Neural progenitor cell (in vitro differentiated cells): ENCODE measurements around the gene DTNBP1. TPM values are rescaled to one million over a fixed set of nuclear protein-coding genes. Genes with fewer than 3 reads are reported as not detected.
"Not testable (repeated sequence)": the region's sequence is repeated elsewhere in the genome, so short reads cannot be mapped to it uniquely, and the experiment has no call there.

Source experiments
- DNase-seq: peaks from one replicate; pipeline ENCODE4 v3.0.0-alpha.2; 2016; ENCODE audit warnings: low spot score
- H2AFZ ChIP-seq: fragments of 200-600 bp; sonication (generic); replicated peaks from 2 replicates; pipeline ENCODE4 v1.6.1; 2016; ENCODE audit warnings: antibody characterized with exemption
- H3F3A ChIP-seq: fragments of 200-600 bp; sonication (generic); 2 replicates; pipeline ENCODE4 v1.6.1; 2016; ENCODE audit warnings: antibody characterized with exemption, low read depth
- H3K27ac ChIP-seq: fragments of 200-600 bp; sonication (generic); 2 replicates; pipeline ENCODE4 v1.5.1; 2016; ENCODE audit warnings: mild to moderate bottlenecking
- H3K27me3 ChIP-seq: fragments of 200-600 bp; sonication (generic); 2 replicates; pipeline ENCODE4 v1.6.1; 2016; ENCODE audit warnings: mild to moderate bottlenecking, moderate library complexity
- H3K36me3 ChIP-seq: fragments of 200-600 bp; sonication (generic); 2 replicates; pipeline ENCODE4 v1.5.1; 2016
- H3K4me1 ChIP-seq: fragments of 200-600 bp; sonication (generic); 2 replicates; pipeline ENCODE4 v1.6.1; 2016; ENCODE audit warnings: mixed run types
- H3K4me2 ChIP-seq: fragments of 200-600 bp; sonication (generic); 2 replicates; pipeline ENCODE4 v1.6.1; 2016
- H3K4me3 ChIP-seq: fragments of 200-600 bp; sonication (generic); 2 replicates; pipeline ENCODE4 v1.5.1; 2016
- H3K79me2 ChIP-seq: fragments of 200-600 bp; sonication (generic); 2 replicates; pipeline ENCODE4 v1.6.1; 2016; ENCODE audit warnings: low read depth
- H3K9ac ChIP-seq: fragments of 200-600 bp; sonication (generic); 2 replicates; pipeline ENCODE4 v1.6.1; 2016
- H3K9me3 ChIP-seq: fragments of 200-600 bp; sonication (generic); 2 replicates; pipeline ENCODE4 v1.5.1; 2016; ENCODE audit warnings: low read depth
- H4K20me1 ChIP-seq: fragments of 200-600 bp; sonication (generic); 2 replicates; pipeline ENCODE4 v1.6.1; 2016; ENCODE audit warnings: low read depth
- H3K27ac Mint-ChIP-seq: 3 replicates; pipeline ENCODE4 v1.8.0; 2021; ENCODE audit warnings: mixed read lengths
- H3K27me3 Mint-ChIP-seq: 2 replicates; pipeline ENCODE4 v1.8.0; 2022; ENCODE audit warnings: low read depth, mild to moderate bottlenecking, inconsistent platforms, moderate library complexity, mixed read lengths; ENCODE audit not compliant: insufficient read depth
- H3K36me3 Mint-ChIP-seq: 3 replicates; pipeline ENCODE4 v1.8.0; 2021; ENCODE audit warnings: mixed read lengths
- H3K4me1 Mint-ChIP-seq: 3 replicates; pipeline ENCODE4 v1.8.0; 2021; ENCODE audit warnings: mixed read lengths
- H3K4me3 Mint-ChIP-seq: 3 replicates; pipeline ENCODE4 v1.8.0; 2021; ENCODE audit warnings: mild to moderate bottlenecking, moderate library complexity, mixed read lengths
- H3K9me3 Mint-ChIP-seq: 3 replicates; pipeline ENCODE4 v1.8.0; 2020; ENCODE audit warnings: mixed read lengths
- EZH2 ChIP-seq: fragments of 200-600 bp; sonication (generic); IDR thresholded peaks from 2 replicates; pipeline ENCODE4 v1.6.1; 2017; ENCODE audit warnings: antibody characterized with exemption, mild to moderate bottlenecking, moderate library complexity
- EZH2phosphoT487 ChIP-seq: fragments of 200-600 bp; sonication (generic); IDR thresholded peaks from 2 replicates; pipeline ENCODE4 v1.6.1; 2017; ENCODE audit warnings: antibody characterized with exemption
- total RNA-seq: library from RNA; depleted of rRNA; stranded (reverse); fragments of >200 nt; gene quantifications from 2 replicates; pipeline ENCODE4 v1.2.3, GENCODE V29; 2015; ENCODE audit warnings: low replicate concordance
- TF ChIP-seq, protein P1 (sequence below): fragments of 200-600 bp; sonication (generic); IDR thresholded peaks from 2 replicates; pipeline ENCODE4 v1.5.1; 2017; ENCODE audit warnings: antibody characterized with exemption, mild to moderate bottlenecking

The DTNBP1 gene
- total RNA-seq, 1 donor from 2014 or later = 4.5 TPM

DNA sequence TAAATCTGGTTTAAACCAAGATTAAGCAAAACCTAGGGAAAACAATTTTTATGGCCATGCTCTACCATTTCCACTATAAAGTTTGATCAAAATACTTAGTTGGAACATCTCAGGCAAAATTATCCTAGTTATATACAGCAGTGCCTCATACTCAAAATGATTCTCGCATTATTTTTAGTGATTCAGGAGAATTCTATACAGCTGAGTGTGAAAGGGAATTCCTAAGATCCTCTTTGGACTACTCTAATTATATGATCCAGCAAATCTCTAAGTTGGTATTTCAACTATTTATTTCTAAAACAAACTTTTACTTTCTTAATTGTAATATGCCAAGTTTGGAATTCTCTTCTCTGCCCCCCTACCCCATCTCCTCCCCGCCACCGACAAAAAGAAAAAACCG, 8.6 kb downstream of the DTNBP1 start:
- Mint-ChIP-seq H3K9me3 (no peaks in the 10 kb centered on the region), H3K27ac (no peak overlapping the region), H3K4me3 (no peak overlapping the region), H3K36me3 (peaks cover 2% of the 10 kb centered on the region), H3K27me3 (no peaks in the 10 kb centered on the region), H3K4me1 (peaks cover 3% of the 10 kb centered on the region)
- H3K27me3 ChIP-seq = no peaks in the 10 kb centered on the region
- no peak overlapping the region for H3K4me3 ChIP-seq
- H3K36me3 ChIP-seq = no peaks in the 10 kb centered on the region
- no peak overlapping the region for H2AFZ ChIP-seq
- no peak overlapping the region for H3K27ac ChIP-seq
- no peaks in the 10 kb centered on the region for H3K9me3 ChIP-seq
- no peak for DNase-seq
- TF ChIP-seq, protein P1, sequence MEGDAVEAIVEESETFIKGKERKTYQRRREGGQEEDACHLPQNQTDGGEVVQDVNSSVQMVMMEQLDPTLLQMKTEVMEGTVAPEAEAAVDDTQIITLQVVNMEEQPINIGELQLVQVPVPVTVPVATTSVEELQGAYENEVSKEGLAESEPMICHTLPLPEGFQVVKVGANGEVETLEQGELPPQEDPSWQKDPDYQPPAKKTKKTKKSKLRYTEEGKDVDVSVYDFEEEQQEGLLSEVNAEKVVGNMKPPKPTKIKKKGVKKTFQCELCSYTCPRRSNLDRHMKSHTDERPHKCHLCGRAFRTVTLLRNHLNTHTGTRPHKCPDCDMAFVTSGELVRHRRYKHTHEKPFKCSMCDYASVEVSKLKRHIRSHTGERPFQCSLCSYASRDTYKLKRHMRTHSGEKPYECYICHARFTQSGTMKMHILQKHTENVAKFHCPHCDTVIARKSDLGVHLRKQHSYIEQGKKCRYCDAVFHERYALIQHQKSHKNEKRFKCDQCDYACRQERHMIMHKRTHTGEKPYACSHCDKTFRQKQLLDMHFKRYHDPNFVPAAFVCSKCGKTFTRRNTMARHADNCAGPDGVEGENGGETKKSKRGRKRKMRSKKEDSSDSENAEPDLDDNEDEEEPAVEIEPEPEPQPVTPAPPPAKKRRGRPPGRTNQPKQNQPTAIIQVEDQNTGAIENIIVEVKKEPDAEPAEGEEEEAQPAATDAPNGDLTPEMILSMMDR = no peak
- TF ChIP-seq EZH2 (no peak), EZH2phosphoT487 (no peak)
- peaks cover 13% of the 10 kb centered on the region for H3K4me1 ChIP-seq
- peaks cover 5% of the 10 kb centered on the region for H4K20me1 ChIP-seq
- H3K9ac ChIP-seq = no peak overlapping the region
- no peak overlapping the region for H3K4me2 ChIP-seq
- H3F3A ChIP-seq = peaks cover 6% of the 10 kb centered on the region
- H3K79me2 ChIP-seq = peaks cover 7% of the 10 kb centered on the region

GRCh38 chr6:15653581-15653980, 9.2 kb downstream of the DTNBP1 start:
- DNase-seq = no peak
- no peak overlapping the region for H3K4me3 Mint-ChIP-seq

DNA sequence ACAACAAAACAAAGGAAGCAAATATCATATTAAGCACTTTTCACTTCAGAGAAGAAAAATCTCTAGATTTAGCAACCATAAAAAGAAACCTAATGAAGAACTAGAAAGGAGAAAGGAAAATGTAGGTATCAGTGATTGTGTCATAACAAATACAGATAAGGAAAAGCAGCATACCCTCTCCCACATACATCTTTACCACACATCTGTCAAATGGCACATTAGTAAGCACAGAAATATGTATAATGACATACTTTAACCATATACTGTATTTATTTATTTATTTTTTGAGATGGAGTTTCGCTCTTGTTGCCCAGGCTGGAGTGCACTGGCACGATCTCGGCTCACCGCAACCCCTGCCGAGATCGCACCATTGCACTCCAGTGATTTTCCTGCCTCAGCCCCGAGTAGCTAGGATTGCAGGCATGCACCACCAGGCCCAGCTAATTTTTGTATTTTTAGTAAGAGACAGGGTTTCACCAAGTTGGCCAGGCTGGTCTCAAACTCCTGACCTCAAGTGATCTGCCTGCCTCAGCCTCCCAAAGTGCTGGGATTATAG, 12.7 kb downstream of the DTNBP1 start:
- H3K27me3 ChIP-seq, H3K9ac ChIP-seq, H3K27me3 Mint-ChIP-seq, H3K36me3 ChIP-seq, H4K20me1 ChIP-seq, H3K27ac Mint-ChIP-seq, H2AFZ ChIP-seq, H3K4me1 ChIP-seq, H3K27ac ChIP-seq, H3K4me2 ChIP-seq, H3K9me3 ChIP-seq, H3K79me2 ChIP-seq, DNase-seq, H3K4me3 ChIP-seq, H3F3A ChIP-seq, H3K4me3 Mint-ChIP-seq, H3K4me1 Mint-ChIP-seq: not testable (repeated sequence)
- peaks cover 21% of the 10 kb centered on the region for H3K36me3 Mint-ChIP-seq
- H3K9me3 Mint-ChIP-seq = peaks cover 22% of the 10 kb centered on the region

More at GRCh38 chr6:15653581-15653980, 9.2 kb downstream of the DTNBP1 start:
- H3K27ac ChIP-seq = no peak overlapping the region
- no peaks in the 10 kb centered on the region for H3K9me3 ChIP-seq
- H3K27ac Mint-ChIP-seq = no peak overlapping the region
- H3K4me3 ChIP-seq = no peak overlapping the region
- H4K20me1 ChIP-seq = peaks cover 1% of the 10 kb centered on the region
- H3F3A ChIP-seq = peaks cover 6% of the 10 kb centered on the region
- H3K9me3 Mint-ChIP-seq = no peaks in the 10 kb centered on the region
- peaks cover 7% of the 10 kb centered on the region for H3K79me2 ChIP-seq
- H3K4me1 Mint-ChIP-seq = no peaks in the 10 kb centered on the region
- H3K27me3 ChIP-seq = no peaks in the 10 kb centered on the region
- no peaks in the 10 kb centered on the region for H3K36me3 ChIP-seq
- H3K9ac ChIP-seq = no peak overlapping the region
- TF ChIP-seq, protein P1 = no peak
- no peak for TF ChIP-seq EZH2
- TF ChIP-seq EZH2phosphoT487 = no peak
- no peak overlapping the region for H3K4me2 ChIP-seq
- no peak overlapping the region for H2AFZ ChIP-seq
- H3K27me3 Mint-ChIP-seq = no peaks in the 10 kb centered on the region
- peaks cover 8% of the 10 kb centered on the region for H3K4me1 ChIP-seq
- peaks cover 4% of the 10 kb centered on the region for H3K36me3 Mint-ChIP-seq

DNA sequence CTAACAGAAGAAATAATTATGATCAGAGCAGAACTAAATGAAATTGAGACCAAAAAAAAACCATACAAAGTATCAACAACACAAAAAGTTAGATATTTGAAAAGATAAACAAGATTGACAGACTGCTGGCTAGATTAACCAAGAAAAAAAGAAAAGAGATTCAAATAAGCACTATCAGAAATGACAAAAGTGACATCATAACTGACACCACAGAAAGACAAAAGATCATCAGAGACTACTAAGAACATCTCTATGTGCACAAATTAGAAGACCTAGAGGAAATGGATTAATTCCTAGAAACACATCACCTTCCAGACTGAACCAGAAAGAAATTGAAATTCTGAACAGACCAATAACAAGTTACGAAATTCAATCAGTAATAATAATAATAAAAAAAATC, 17.9 kb downstream of the DTNBP1 start:
- no peak overlapping the region for H3K4me3 ChIP-seq
- Mint-ChIP-seq H3K27ac (no peak overlapping the region), H3K27me3 (peaks cover 5% of the 10 kb centered on the region), H3K36me3 (peaks cover 35% of the 10 kb centered on the region), H3K4me1 (no peaks in the 10 kb centered on the region), H3K9me3 (peaks cover 46% of the 10 kb centered on the region), H3K4me3 (no peak overlapping the region)
- H3K4me2 ChIP-seq = no peak overlapping the region
- H3K36me3 ChIP-seq = peaks cover 7% of the 10 kb centered on the region
- no peak overlapping the region for H2AFZ ChIP-seq
- no peak overlapping the region for H3K27ac ChIP-seq
- peaks cover 5% of the 10 kb centered on the region for H3K4me1 ChIP-seq
- TF ChIP-seq EZH2 (no peak), EZH2phosphoT487 (no peak)
- TF ChIP-seq, protein P1 = no peak
- no peaks in the 10 kb centered on the region for H4K20me1 ChIP-seq
- H3F3A ChIP-seq = no peaks in the 10 kb centered on the region
- H3K27me3 ChIP-seq = no peaks in the 10 kb centered on the region
- no peak for DNase-seq
- H3K9ac ChIP-seq = no peak overlapping the region
- H3K9me3 ChIP-seq = no peaks in the 10 kb centered on the region
- no peaks in the 10 kb centered on the region for H3K79me2 ChIP-seq
